Activated CD8-positive, alpha-beta memory T cell treated with anti-CD3 and anti-CD28 coated beads, Interleukin-2, amount 10 ng/mL, durations not matched to agents 7 days and 5 days (primary cell): ENCODE measurements around the gene MSL1. TPM values are rescaled to one million over a fixed set of nuclear protein-coding genes. Genes with fewer than 3 reads are reported as not detected.

Source experiments
- ATAC-seq: fragments of 150-1000 bp; cut with Tn5 transposase; one replicate; pipeline ENCODE4 v1.10.0; 2021; ENCODE audit warnings: moderate library complexity
- CTCF ChIA-PET: fragments of 350-600 bp; sonication (Branson Sonifier 250); formaldehyde crosslinking; loops from one replicate; lab custom pipeline; 2021; ENCODE audit warnings: antibody characterized with exemption; lab: Charles Lee
- DNase-seq: peaks from one replicate; pipeline ENCODE4 v3.0.0-alpha.2; 2020
- H3K27ac Mint-ChIP-seq: one replicate; pipeline ENCODE4 v1.8.0; 2021; ENCODE audit warnings: mild to moderate bottlenecking, mixed read lengths
- H3K27me3 Mint-ChIP-seq: one replicate; pipeline ENCODE4 v1.8.0; 2021; ENCODE audit warnings: mixed read lengths
- H3K36me3 Mint-ChIP-seq: one replicate; pipeline ENCODE4 v1.8.0; 2021; ENCODE audit warnings: mild to moderate bottlenecking, mixed read lengths
- H3K4me1 Mint-ChIP-seq: one replicate; pipeline ENCODE4 v1.8.0; 2021; ENCODE audit warnings: mixed read lengths
- H3K4me3 Mint-ChIP-seq: one replicate; pipeline ENCODE4 v1.8.0; 2021; ENCODE audit warnings: mild to moderate bottlenecking, moderate library complexity, mixed read lengths
- H3K9me3 Mint-ChIP-seq: one replicate; pipeline ENCODE4 v1.8.0; 2022; ENCODE audit warnings: low read depth, mixed read lengths
- total RNA-seq, 2 experiments: library from RNA; stranded (reverse); gene quantifications; one replicate each; pipeline ENCODE4 v1.2.3, GENCODE V29; 2021

Gene MSL1
- total RNA-seq, 2 experiments from 2014 or later: 91.4 to 94.7 TPM

GRCh38 chr17:40086150-40087044 is 35.4 kb upstream of the MSL1 start:
- no peak overlapping the region for H3K27ac Mint-ChIP-seq
- no peak overlapping the region for H3K4me3 Mint-ChIP-seq
- H3K27me3 Mint-ChIP-seq: no peaks in the 10 kb centered on the region
- ATAC-seq (peak; percentile 63), DNase-seq (peak; percentile 66)
- CTCF ChIA-PET: interaction anchor here (0.7 to 4.1 kb wide), 23 partner anchors 9 to 82 kb away, joined by 3 to 59 read pairs (median 4); partner anchors contain the start of genes CSF3, MED24, NR1D1 and THRA
- peaks cover 1% of the 10 kb centered on the region for H3K36me3 Mint-ChIP-seq
- no peaks in the 10 kb centered on the region for H3K4me1 Mint-ChIP-seq
- H3K9me3 Mint-ChIP-seq: no peaks in the 10 kb centered on the region

- no peak overlapping the region for H3K4me3 Mint-ChIP-seq
- no peaks in the 10 kb centered on the region for H3K27me3 Mint-ChIP-seq
- H3K4me1 Mint-ChIP-seq: no peaks in the 10 kb centered on the region
- ATAC-seq: no peak
- H3K36me3 Mint-ChIP-seq: peaks cover 1% of the 10 kb centered on the region
- DNase-seq: no peak
- no peak overlapping the region for H3K27ac Mint-ChIP-seq
- H3K9me3 Mint-ChIP-seq: no peaks in the 10 kb centered on the region
- CTCF ChIA-PET: interaction anchor here (0.8 to 4.1 kb wide), 14 partner anchors 11 to 82 kb away, joined by 3 to 59 read pairs (median 4); partner anchors contain the start of genes CSF3 and MED24
Observed at GRCh38 chr17:40087049-40087794, 34.5 kb upstream of the MSL1 start.

- no peaks in the 10 kb centered on the region for H3K27me3 Mint-ChIP-seq
- no peaks in the 10 kb centered on the region for H3K4me1 Mint-ChIP-seq
- H3K36me3 Mint-ChIP-seq: peaks cover 1% of the 10 kb centered on the region
- DNase-seq: no peak
- CTCF ChIA-PET: interaction anchor here (0.8 to 0.9 kb wide), 2 partner anchors 13 to 25 kb away, joined by 3 read pairs; no protein-coding TSS in a partner anchor
- no peak overlapping the region for H3K27ac Mint-ChIP-seq
- no peaks in the 10 kb centered on the region for H3K9me3 Mint-ChIP-seq
- no peak overlapping the region for H3K4me3 Mint-ChIP-seq
- ATAC-seq: no peak
Observed at GRCh38 chr17:40087903-40088718, 33.7 kb upstream of the MSL1 start.

- Mint-ChIP-seq H3K27me3 (no peaks in the 10 kb centered on the region), H3K9me3 (no peaks in the 10 kb centered on the region), H3K27ac (no peak overlapping the region), H3K4me1 (peaks cover 3% of the 10 kb centered on the region), H3K4me3 (no peak overlapping the region), H3K36me3 (peaks cover 9% of the 10 kb centered on the region)
- no peak for DNase-seq
- ATAC-seq: no peak
- CTCF ChIA-PET: interaction anchor here (0.5 to 1.5 kb wide), 6 partner anchors 11 to 26 kb away, joined by 3 to 5 read pairs (median 3); partner anchors contain the start of gene NR1D1
Observed at GRCh38 chr17:40089077-40089895, 32.5 kb upstream of the MSL1 start.

- no peak overlapping the region for H3K4me3 Mint-ChIP-seq
- H3K27me3 Mint-ChIP-seq: no peaks in the 10 kb centered on the region
- no peaks in the 10 kb centered on the region for H3K9me3 Mint-ChIP-seq
- no peak overlapping the region for H3K27ac Mint-ChIP-seq
- peaks cover 12% of the 10 kb centered on the region for H3K4me1 Mint-ChIP-seq
- no peak for DNase-seq
- peaks cover 15% of the 10 kb centered on the region for H3K36me3 Mint-ChIP-seq
- ATAC-seq: no peak
- CTCF ChIA-PET: interaction anchor here (1.0 to 2.0 kb wide), 5 partner anchors 10 to 77 kb away, joined by 3 to 14 read pairs (median 4); partner anchors contain the start of gene NR1D1
Observed at GRCh38 chr17:40090237-40091119, 31.3 kb upstream of the MSL1 start.

- Mint-ChIP-seq H3K27me3 (no peaks in the 10 kb centered on the region), H3K9me3 (no peaks in the 10 kb centered on the region), H3K4me3 (no peak overlapping the region), H3K36me3 (peaks cover 22% of the 10 kb centered on the region), H3K27ac (no peak overlapping the region), H3K4me1 (peaks cover 26% of the 10 kb centered on the region)
- CTCF ChIA-PET: interaction anchor here (0.7 to 2.0 kb wide), 3 partner anchors 16 to 39 kb away, joined by 3 to 14 read pairs (median 4); no protein-coding TSS in a partner anchor
- ATAC-seq (no peak), DNase-seq (no peak)
Observed at GRCh38 chr17:40091691-40092397, 29.9 kb upstream of the MSL1 start.

GRCh38 chr17:40092581-40092980 is 29.2 kb upstream of the MSL1 start:
- no peak overlapping the region for H3K4me3 Mint-ChIP-seq
- no peak overlapping the region for H3K27ac Mint-ChIP-seq
- CTCF ChIA-PET: interaction anchor here (0.7 to 1.9 kb wide), 3 partner anchors 17 to 39 kb away, joined by 3 to 7 read pairs (median 4); no protein-coding TSS in a partner anchor
- no peaks in the 10 kb centered on the region for H3K27me3 Mint-ChIP-seq
- no peak for ATAC-seq
- H3K4me1 Mint-ChIP-seq: peaks cover 33% of the 10 kb centered on the region
- H3K36me3 Mint-ChIP-seq: peaks cover 27% of the 10 kb centered on the region
- no peaks in the 10 kb centered on the region for H3K9me3 Mint-ChIP-seq
- no peak for DNase-seq

- H3K4me3 Mint-ChIP-seq: no peak overlapping the region
- peaks cover 28% of the 10 kb centered on the region for H3K36me3 Mint-ChIP-seq
- H3K4me1 Mint-ChIP-seq: peaks cover 38% of the 10 kb centered on the region
- H3K9me3 Mint-ChIP-seq: no peaks in the 10 kb centered on the region
- DNase-seq (no peak), ATAC-seq (no peak)
- peak overlapping the region; percentile 13 for H3K27ac Mint-ChIP-seq
- CTCF ChIA-PET: interaction anchor here (0.7 to 1.9 kb wide), 6 partner anchors 10 to 40 kb away, joined by 3 to 7 read pairs (median 4); no protein-coding TSS in a partner anchor
- no peaks in the 10 kb centered on the region for H3K27me3 Mint-ChIP-seq
Observed at GRCh38 chr17:40093005-40093579, 28.7 kb upstream of the MSL1 start.

- CTCF ChIA-PET: interaction anchor here (1.0 to 1.9 kb wide), 6 partner anchors 10 to 41 kb away, joined by 3 to 7 read pairs (median 4); no protein-coding TSS in a partner anchor
- ATAC-seq (no peak), DNase-seq (no peak)
- Mint-ChIP-seq H3K9me3 (no peaks in the 10 kb centered on the region), H3K4me3 (no peak overlapping the region), H3K27me3 (no peaks in the 10 kb centered on the region), H3K4me1 (peaks cover 44% of the 10 kb centered on the region), H3K27ac (peak overlapping the region; percentile 13), H3K36me3 (peaks cover 28% of the 10 kb centered on the region)
Observed at GRCh38 chr17:40093580-40094201, 28.1 kb upstream of the MSL1 start.

GRCh38 chr17:40094874-40095273 is 26.9 kb upstream of the MSL1 start:
- no peak for DNase-seq

More at GRCh38 chr17:40094874-40095273, 26.9 kb upstream of the MSL1 start:
- no peak for ATAC-seq
- H3K4me3 Mint-ChIP-seq: no peak overlapping the region
- H3K27ac Mint-ChIP-seq: peak overlapping the region; percentile 85
- no peaks in the 10 kb centered on the region for H3K9me3 Mint-ChIP-seq
- H3K27me3 Mint-ChIP-seq: no peaks in the 10 kb centered on the region
- H3K4me1 Mint-ChIP-seq: peaks cover 56% of the 10 kb centered on the region
- CTCF ChIA-PET: interaction anchor here (1.3 to 9.5 kb wide), 6 partner anchors 9 to 97 kb away, joined by 3 to 164 read pairs (median 10); no protein-coding TSS in a partner anchor
- peaks cover 27% of the 10 kb centered on the region for H3K36me3 Mint-ChIP-seq
